Thymus (tissue), 11 donors: ENCODE measurements around the gene SYT5. TPM values are rescaled to one million over a fixed set of nuclear protein-coding genes. Genes with fewer than 3 reads are reported as not detected.
A peak's percentile ranks its signal among the peaks of the same experiment; 100 is the strongest.
"Not testable (repeated sequence)": the region's sequence is repeated elsewhere in the genome, so short reads cannot be mapped to it uniquely, and the experiment has no call there.

ENCODE experiments used
- DNase-seq, 9 donors: peaks; one replicate each; pipeline ENCODE4 v3.0.0-alpha.2; 2013; ENCODE audit warnings: low spot score in 9 of 9, low read depth in 6 of 9, missing footprints in 1 of 9
- H3K27ac ChIP-seq, 2 donors: one replicate each; pipeline ENCODE4 v1.5.1; 2013; ENCODE audit warnings: control low read depth in 1 of 2, low read depth in 1 of 2, low read length in 1 of 2, mild to moderate bottlenecking in 1 of 2, moderate library complexity in 1 of 2
- H3K27me3 ChIP-seq, 2 donors: one replicate each; pipeline ENCODE4 v1.5.1; 2013; ENCODE audit warnings: low read length in 1 of 2; ENCODE audit not compliant: control insufficient read depth in 2 of 2, insufficient read depth in 1 of 2
- H3K36me3 ChIP-seq, 2 donors: one replicate each; pipeline ENCODE4 v1.5.1; 2013; ENCODE audit warnings: low read length in 1 of 2, mild to moderate bottlenecking in 1 of 2, moderate library complexity in 1 of 2; ENCODE audit not compliant: control insufficient read depth in 2 of 2, insufficient read depth in 2 of 2
- H3K4me1 ChIP-seq, 2 donors: one replicate each; pipeline ENCODE4 v1.5.1; 2013; ENCODE audit warnings: low read length in 2 of 2; ENCODE audit not compliant: control insufficient read depth in 2 of 2, insufficient read depth in 2 of 2
- H3K4me3 ChIP-seq, 2 donors: one replicate each; pipeline ENCODE4 v1.5.1; 2013; ENCODE audit warnings: low read length in 2 of 2, control low read depth in 1 of 2, mild to moderate bottlenecking in 1 of 2
- H3K9me3 ChIP-seq, 2 donors: one replicate each; pipeline ENCODE4 v1.5.1; 2013; ENCODE audit warnings: low read length in 1 of 2, mild to moderate bottlenecking in 1 of 2; ENCODE audit not compliant: control insufficient read depth in 2 of 2, insufficient read depth in 1 of 2
- WGBS: extraction: QIAGEN DNeasy Blood & Tissue Kit; methylation state at CpG from one replicate; pipeline ENCODE4 v1.1.7; 2013; 5-methylcytosine and 5-hydroxymethylcytosine counted together
- polyA plus RNA-seq: library from polyadenylated mRNA; stranded (reverse); fragments of 200-250 nt; gene quantifications from one replicate; pipeline ENCODE4 v1.2.3, GENCODE V29; 2013
- total RNA-seq: library from RNA; stranded (reverse); fragments of 120-200 nt; gene quantifications from one replicate; pipeline ENCODE4 v1.2.4, GENCODE V29; 2013
- donor health status: healthy.

Gene SYT5
- total and polyA plus RNA-seq, 2 donors = 0.24 to 0.32 TPM

GRCh38 chr19:55156202-55157063 lies 23.7 kb downstream of the SYT5 start:
- DNase-seq = no peak
- no peak overlapping the region for H3K27ac ChIP-seq
- H3K4me1 ChIP-seq = peaks cover 3 to 8% of the 10 kb centered on the region in 2 donors
- no peak overlapping the region for H3K4me3 ChIP-seq
- H3K36me3 ChIP-seq = no peaks in the 10 kb centered on the region
- WGBS = 18% methylated on average over 52 of the region's 52 CpGs
- peaks cover 6 to 12% of the 10 kb centered on the region in 2 donors for H3K9me3 ChIP-seq
- H3K27me3 ChIP-seq = peaks cover 26 to 48% of the 10 kb centered on the region in 2 donors

GRCh38 chr19:55155784-55156183 lies 24.3 kb downstream of the SYT5 start:
- H3K27ac ChIP-seq, DNase-seq, H3K4me3 ChIP-seq, H3K36me3 ChIP-seq, H3K4me1 ChIP-seq, H3K9me3 ChIP-seq: not testable (repeated sequence)
- peaks cover 20 to 41% of the 10 kb centered on the region in 2 donors for H3K27me3 ChIP-seq
- WGBS = 17% methylated on average over 5 of the region's 5 CpGs

- Histone ChIP-seq H3K36me3 (no peaks in the 10 kb centered on the region), H3K27ac (no peak overlapping the region), H3K27me3 (peaks cover 22 to 39% of the 10 kb centered on the region in 2 donors), H3K9me3 (peaks cover 3 to 7% of the 10 kb centered on the region in 2 donors), H3K4me1 (peaks cover 3 to 4% of the 10 kb centered on the region in 2 donors), H3K4me3 (no peak overlapping the region)
- no peak for DNase-seq
- 86% methylated on average over 12 of the region's 12 CpGs for WGBS
Observed at GRCh38 chr19:55153652-55154264, 26.3 kb downstream of the SYT5 start.

- DNase-seq = no peak
- Histone ChIP-seq H3K4me3 (no peak overlapping the region), H3K9me3 (peaks cover 3 to 7% of the 10 kb centered on the region in 2 donors), H3K27ac (peak overlapping the region in 1 of 2 donors; percentile 15), H3K27me3 (peaks cover 21 to 45% of the 10 kb centered on the region in 2 donors), H3K36me3 (no peaks in the 10 kb centered on the region), H3K4me1 (peaks cover 3 to 4% of the 10 kb centered on the region in 2 donors)
Observed at GRCh38 chr19:55152017-55152416, 28.1 kb downstream of the SYT5 start.

DNA sequence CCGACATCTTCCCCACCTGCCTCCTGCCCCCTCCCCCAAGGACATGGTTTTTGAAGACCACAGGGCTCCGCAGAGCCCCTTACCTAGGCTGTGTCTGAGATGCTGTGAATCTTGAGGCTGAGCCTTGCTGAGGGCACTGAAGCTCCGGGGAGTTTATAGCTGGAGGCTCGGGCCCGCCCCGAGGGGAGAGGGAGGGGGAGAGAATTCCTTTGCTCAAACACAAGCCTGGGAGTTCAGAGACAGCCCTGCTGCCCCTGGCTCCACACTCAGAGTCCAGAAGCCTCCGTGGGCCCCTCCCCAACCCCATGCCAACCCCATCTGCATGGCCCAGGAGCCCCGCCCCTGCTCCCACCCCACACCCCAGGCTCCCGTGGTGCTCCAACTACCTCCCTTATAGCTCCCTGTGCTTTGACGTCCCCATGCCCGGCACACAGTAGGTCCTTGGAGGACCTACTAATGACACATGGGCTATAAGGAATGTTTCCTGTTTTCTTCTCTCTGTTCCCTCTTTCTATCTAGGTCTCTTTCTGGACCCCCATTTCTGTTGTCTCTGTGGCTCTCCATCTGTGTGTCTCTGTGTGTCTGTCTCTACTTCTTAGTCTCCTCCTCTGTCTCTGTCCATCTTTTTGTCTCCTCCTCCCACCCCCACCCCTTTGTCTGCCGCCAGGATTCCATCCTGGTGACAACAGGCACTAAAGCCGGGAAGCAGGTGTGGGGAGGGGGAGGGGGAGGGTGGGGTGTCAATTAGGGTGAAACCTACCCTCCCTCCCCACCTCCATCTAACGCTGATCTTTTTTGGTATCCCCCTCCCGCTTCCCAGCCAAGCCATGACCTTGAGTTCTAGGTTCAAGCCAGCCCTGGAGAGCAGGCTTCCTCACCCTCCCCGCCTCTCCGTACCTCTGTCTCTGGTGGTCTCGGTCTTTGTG lies 30.7 kb downstream of the SYT5 start, which contains the start of gene TNNT1:
TSS of gene TNNT1 (minus strand) at position 129 of the 926 bp plus-strand sequence. CDS start 2,049 bp downstream, outside the sequence.
- Histone ChIP-seq H3K36me3 (no peaks in the 10 kb centered on the region), H3K9me3 (peaks cover 3 to 7% of the 10 kb centered on the region in 2 donors), H3K27ac (no peak within 1 kb of the TSS), H3K4me1 (peaks cover 0 to 3% of the 10 kb centered on the region in 2 donors), H3K27me3 (peaks cover 34 to 58% of the 10 kb centered on the region in 2 donors), H3K4me3 (no peak within 1 kb of the TSS)
- WGBS = 36% methylated on average over 18 of the region's 18 CpGs
- no peak for DNase-seq

DNA sequence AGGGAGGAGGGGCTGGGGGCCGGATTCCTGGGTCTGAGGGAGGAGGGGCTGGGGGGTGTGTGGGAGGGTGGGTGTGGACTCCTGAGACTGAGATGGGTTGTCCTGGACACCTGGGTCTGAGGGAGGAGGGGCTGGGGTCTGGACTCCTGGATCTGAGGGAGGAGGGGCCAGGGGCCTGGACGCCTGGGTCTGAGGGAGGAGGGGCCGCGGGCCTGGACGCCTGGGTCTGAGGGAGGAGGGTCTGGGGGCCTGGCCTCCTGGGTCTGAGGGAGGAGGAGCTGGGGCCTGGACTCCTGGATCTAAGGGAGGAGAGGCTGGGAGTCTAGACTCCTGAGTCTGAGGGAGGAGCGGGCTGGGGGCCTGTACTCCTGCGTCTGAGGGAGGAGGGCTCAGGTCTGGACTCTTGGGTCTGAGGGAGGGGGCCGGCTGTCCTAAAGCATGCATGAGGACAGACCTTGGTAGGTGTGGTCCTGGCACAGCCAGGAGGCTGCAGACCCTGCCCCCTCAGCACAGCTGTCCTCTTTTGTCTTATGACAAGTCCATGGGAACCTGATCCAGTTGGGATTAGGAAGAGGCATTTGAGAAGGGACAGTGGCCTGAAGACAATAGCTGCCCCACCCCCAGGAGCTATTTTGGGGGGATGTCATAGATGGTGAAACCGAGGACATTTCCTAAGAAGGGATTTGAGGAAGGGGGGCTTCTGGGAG lies 32.4 kb downstream of the SYT5 start:
- Histone ChIP-seq H3K36me3 (no peaks in the 10 kb centered on the region), H3K4me3 (no peak overlapping the region), H3K4me1 (no peaks in the 10 kb centered on the region), H3K27ac (no peak overlapping the region), H3K9me3 (peaks cover 3 to 7% of the 10 kb centered on the region in 2 donors), H3K27me3 (peaks cover 39 to 73% of the 10 kb centered on the region in 2 donors)
- DNase-seq = no peak
- 66% methylated on average over 9 of the region's 9 CpGs for WGBS

GRCh38 chr19:55146705-55147273 lies 33.3 kb downstream of the SYT5 start:
- peaks cover 1 to 4% of the 10 kb centered on the region in 2 donors for H3K9me3 ChIP-seq
- H3K27ac ChIP-seq = no peak overlapping the region
- H3K36me3 ChIP-seq = no peaks in the 10 kb centered on the region
- no peak for DNase-seq
- 6% methylated on average over 27 of the region's 27 CpGs for WGBS
- H3K4me3 ChIP-seq = no peak overlapping the region
- peaks cover 41 to 81% of the 10 kb centered on the region in 2 donors for H3K27me3 ChIP-seq
- H3K4me1 ChIP-seq = no peaks in the 10 kb centered on the region

DNA sequence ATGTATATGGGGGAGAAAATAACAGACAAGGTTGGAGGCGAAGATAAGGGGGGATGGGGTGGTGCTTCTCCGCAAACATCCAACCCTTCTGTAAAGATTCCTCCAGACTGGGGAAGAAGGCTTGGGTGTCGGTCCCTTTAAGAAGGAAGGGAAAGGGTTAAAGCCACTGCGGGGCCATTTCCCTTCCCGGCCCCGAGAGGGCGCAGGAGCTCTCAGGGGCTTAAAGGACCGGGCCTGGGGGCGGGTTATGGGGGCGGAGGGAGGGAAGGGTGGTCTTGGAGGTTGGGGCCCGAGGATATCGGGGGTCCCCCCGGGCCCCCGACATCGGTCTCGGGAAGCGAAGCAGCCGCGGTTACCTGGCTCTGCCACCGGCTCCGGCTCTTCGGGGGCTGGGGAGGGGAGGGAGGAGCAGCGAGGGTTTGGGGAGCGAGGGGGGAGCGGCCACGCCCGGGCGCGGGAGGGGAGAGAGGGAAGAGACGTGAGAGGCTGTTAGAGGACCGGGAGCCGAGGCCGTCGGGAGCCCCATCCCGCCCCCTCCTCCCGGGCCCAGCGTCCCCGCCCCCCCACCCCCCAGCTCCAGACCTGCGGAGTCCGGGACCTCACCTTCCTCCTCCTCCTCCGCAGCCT lies 33.9 kb downstream of the SYT5 start:
- 2% methylated on average over 40 of the region's 41 CpGs for WGBS
- Histone ChIP-seq H3K9me3 (no peaks in the 10 kb centered on the region), H3K36me3 (no peaks in the 10 kb centered on the region), H3K4me3 (no peak overlapping the region), H3K4me1 (no peaks in the 10 kb centered on the region), H3K27ac (no peak overlapping the region), H3K27me3 (peaks cover 44 to 87% of the 10 kb centered on the region in 2 donors)
- peak in 1 of 9 donors; percentile 33 for DNase-seq
